ENCODE results near the gene TAS2R60. TPM values are rescaled to one million over a fixed set of nuclear protein-coding genes. Genes with fewer than 3 reads are reported as not detected.

Gene TAS2R60, protein sequence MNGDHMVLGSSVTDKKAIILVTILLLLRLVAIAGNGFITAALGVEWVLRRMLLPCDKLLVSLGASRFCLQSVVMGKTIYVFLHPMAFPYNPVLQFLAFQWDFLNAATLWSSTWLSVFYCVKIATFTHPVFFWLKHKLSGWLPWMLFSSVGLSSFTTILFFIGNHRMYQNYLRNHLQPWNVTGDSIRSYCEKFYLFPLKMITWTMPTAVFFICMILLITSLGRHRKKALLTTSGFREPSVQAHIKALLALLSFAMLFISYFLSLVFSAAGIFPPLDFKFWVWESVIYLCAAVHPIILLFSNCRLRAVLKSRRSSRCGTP
- not detected in 5 replicates for total RNA-seq (2022; extraction: Qiagen RNA extraction)

DNA sequence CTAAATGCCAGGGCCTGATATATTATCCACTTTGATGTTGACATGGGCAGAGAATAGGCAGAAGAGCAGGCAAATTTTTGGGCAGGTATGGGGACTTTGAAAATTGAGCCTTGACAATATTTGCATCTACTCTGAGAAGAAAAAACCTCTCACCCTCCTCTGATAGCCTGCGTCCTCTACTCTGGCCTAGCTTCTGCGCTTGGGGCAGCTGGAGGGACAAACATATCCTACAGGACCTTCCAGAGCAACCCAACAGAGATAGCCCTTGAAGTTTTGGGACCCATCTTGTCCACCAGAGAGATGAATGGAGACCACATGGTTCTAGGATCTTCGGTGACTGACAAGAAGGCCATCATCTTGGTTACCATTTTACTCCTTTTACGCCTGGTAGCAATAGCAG, at the start of gene TAS2R60:
Gene TAS2R60, plus strand, starts transcription at position 301 of the 400 bp plus-strand sequence. Its CDS starts 0 bp downstream, at position 301.

DNA sequence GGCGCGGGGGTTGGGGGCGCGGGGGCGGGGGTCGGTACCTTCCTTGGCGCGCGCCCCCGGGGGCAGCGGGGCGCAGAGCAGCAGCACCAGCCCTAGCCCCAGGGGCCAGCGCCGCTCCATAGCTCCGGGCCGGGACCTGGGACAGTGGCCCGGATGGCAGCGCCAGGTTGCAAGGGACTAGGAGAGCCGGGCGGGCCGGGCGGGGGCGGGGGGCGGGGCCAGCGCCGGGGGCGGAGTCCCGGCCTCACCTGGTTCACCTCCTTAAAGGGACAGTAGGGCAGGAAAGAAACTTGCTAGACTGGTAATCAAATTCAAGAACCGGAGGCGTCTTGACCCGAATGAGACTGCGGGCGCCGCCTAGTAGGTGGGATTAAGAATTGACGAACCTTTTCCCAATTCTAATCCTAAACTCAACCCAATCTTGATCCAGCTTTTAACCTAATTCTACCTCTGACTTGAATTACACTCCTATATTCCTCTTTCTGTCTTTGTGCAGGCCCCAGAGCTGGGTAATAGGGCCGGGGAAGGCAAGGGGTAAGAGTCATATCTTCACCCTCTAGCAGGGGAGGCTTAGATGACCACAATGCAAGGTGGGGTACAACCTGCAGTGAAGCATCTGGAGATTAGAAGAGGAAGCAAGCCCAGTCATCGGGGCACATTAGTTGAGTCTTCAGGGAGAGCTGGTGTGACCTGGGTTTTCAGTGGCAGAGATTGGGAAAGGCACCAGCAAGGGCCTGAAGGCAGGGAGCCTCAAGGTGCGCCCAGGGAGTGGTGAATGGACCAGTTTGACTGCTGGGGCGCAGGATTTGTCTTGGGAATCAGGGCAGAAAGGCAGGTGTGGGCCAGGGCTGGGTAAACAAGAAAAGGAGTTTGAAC, 34.3 kb upstream of the TAS2R60 start, which contains the start of gene EPHA1:
Gene EPHA1, minus strand, starts transcription at position 171 of the 876 bp plus-strand sequence. Its CDS starts 51 bp downstream, at position 120.

GRCh38 chr7:143477501-143478150, 34.4 kb downstream of the TAS2R60 start, which contains the start of gene TAS2R41:
TAS2R41 (plus strand) TSS chr7:143477873; CDS start chr7:143477873, 0 bp downstream.

Other genes starting within 250 kb of the TAS2R60 start
- not detected in 5 replicates for gene TAS2R40, start 221.4 kb upstream of the TAS2R60 start, total RNA-seq (2022; extraction: Qiagen RNA extraction)
- 104 to 122 TPM (median 116 TPM) in 5 replicates for gene GSTK1, start 180.0 kb upstream of the TAS2R60 start, total RNA-seq (2022; extraction: Qiagen RNA extraction)
- 0.53 to 1.5 TPM (median 0.68 TPM) in 5 replicates for gene TMEM139, start 158.5 kb upstream of the TAS2R60 start, total RNA-seq (2022; extraction: Qiagen RNA extraction)
- 17.6 to 24.3 TPM (median 19.4 TPM) in 5 replicates for gene CASP2, start 155.1 kb upstream of the TAS2R60 start, total RNA-seq (2022; extraction: Qiagen RNA extraction)
- gene CLCN1, start 127.3 kb upstream of the TAS2R60 start, total RNA-seq (2022; extraction: Qiagen RNA extraction) = 0.03 to 0.07 TPM (median 0.03 TPM) in 3 of 5 replicates, not detected in the others
- 0.23 to 0.50 TPM (median 0.39 TPM) in 5 replicates for gene FAM131B, start 80.7 kb upstream of the TAS2R60 start, total RNA-seq (2022; extraction: Qiagen RNA extraction)
- gene ZYX, start 62.1 kb upstream of the TAS2R60 start, total RNA-seq (2022; extraction: Qiagen RNA extraction) = 165 to 204 TPM (median 185 TPM) in 5 replicates
- gene EPHA1, start 34.6 kb upstream of the TAS2R60 start, total RNA-seq (2022; extraction: Qiagen RNA extraction) = 0.02 to 0.21 TPM (median 0.10 TPM) in 4 of 5 replicates, not detected in the other
- gene TAS2R41, start 34.4 kb downstream of the TAS2R60 start, total RNA-seq (2022; extraction: Qiagen RNA extraction) = not detected in 5 replicates
- gene CTAGE15, start 128.3 kb downstream of the TAS2R60 start, total RNA-seq (2022; extraction: Qiagen RNA extraction) = not detected in 5 replicates
- gene TCAF2, start 177.5 kb downstream of the TAS2R60 start, total RNA-seq (2022; extraction: Qiagen RNA extraction) = 0.89 to 1.7 TPM (median 1.2 TPM) in 5 replicates

Data from A549 treated with Hydrocortisone at 1 μM for 4 hours (cell line).